Measurements from ENCODE around the gene SPATA33.
"Not testable (repeated sequence)": the region's sequence is repeated elsewhere in the genome, so short reads cannot be mapped to it uniquely, and the experiment has no call there.

Gene SPATA33

DNA sequence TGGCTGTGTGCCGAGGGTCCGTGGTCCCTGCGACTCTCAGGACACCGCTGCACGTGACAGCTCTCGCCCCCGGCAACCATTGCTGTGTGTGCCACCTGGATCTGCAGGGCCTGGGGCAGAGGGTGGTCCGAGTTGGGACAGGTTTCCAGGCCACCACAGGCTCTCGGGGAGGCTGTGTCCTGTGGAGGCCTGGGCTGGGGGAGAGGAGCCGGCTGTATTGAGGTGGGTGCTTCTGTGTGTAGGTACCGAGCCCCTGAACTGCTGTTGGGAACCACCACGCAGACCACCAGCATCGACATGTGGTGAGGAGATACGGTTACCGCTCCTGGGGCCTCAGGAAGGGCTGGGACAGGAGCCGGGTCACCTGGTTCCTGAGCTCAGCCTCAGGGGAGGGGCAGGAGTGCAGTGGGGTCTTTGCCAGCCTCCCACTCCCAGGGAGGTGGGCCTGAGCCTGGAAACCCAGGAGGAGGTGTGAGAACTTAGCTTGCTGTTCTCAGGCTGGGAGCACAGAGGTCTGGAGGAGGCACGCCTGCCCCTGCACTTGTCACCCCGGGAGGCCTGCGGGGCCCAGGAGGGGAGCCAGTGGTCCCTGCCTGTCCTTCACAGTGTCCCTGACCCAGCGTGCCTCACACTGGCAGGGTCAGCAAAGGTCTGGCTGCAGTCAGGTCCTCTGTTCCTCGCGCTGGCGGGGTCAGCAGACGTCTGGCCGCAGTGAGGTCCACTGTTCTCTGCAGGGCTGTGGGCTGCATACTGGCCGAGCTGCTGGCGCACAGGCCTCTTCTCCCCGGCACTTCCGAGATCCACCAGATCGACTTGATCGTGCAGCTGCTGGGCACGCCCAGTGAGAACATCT is 36.5 kb downstream of the SPATA33 start:
- DNase-seq (ENCODE audit: low read depth), result no peak

DNA sequence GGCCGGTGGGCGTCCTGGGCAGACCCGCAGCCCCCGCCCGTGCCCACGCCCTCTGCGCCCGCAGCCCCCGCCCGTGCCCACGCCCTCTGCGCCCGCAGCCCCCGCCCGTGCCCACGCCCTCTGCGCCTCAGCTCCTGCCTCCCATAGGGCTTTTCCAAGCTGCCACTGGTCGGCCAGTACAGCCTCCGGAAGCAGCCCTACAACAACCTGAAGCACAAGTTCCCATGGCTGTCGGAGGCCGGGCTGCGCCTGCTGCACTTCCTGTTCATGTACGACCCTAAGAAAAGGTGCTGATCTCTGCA is 37.1 kb downstream of the SPATA33 start:
- not testable (repeated sequence) for DNase-seq (ENCODE audit: low read depth)

DNA sequence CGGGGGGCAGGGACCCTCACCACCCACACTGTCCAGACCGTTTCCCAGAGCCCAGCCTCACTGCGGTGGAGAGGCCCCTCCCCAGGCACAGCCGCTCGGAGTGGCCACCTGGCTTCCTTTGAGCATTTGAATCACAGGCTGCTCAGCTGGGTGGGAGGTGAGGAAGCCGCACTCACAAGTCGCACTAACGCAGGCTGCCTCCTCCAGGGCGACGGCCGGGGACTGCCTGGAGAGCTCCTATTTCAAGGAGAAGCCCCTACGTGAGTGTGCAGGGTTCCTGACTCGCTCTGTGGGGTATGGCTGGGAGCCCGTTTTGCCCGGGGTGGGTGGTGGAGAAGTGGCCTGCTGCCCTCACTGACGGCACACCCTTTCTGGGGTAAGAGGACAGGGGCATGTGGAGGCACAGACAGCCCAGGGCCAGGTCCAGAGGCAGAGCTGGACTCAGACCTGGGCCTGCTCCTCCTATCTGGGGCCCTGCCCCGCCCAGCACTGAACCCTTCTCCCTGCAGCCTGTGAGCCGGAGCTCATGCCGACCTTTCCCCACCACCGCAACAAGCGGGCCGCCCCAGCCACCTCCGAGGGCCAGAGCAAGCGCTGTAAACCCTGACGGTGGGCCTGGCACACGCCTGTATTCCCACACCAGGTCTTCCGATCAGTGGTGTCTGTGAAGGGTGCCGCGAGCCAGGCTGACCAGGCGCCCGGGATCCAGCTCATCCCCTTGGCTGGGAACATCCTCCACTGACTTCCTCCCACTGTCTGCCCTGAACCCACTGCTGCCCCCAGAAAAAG is 37.6 kb downstream of the SPATA33 start:
- DNase-seq (ENCODE audit: low read depth), result no peak

DNA sequence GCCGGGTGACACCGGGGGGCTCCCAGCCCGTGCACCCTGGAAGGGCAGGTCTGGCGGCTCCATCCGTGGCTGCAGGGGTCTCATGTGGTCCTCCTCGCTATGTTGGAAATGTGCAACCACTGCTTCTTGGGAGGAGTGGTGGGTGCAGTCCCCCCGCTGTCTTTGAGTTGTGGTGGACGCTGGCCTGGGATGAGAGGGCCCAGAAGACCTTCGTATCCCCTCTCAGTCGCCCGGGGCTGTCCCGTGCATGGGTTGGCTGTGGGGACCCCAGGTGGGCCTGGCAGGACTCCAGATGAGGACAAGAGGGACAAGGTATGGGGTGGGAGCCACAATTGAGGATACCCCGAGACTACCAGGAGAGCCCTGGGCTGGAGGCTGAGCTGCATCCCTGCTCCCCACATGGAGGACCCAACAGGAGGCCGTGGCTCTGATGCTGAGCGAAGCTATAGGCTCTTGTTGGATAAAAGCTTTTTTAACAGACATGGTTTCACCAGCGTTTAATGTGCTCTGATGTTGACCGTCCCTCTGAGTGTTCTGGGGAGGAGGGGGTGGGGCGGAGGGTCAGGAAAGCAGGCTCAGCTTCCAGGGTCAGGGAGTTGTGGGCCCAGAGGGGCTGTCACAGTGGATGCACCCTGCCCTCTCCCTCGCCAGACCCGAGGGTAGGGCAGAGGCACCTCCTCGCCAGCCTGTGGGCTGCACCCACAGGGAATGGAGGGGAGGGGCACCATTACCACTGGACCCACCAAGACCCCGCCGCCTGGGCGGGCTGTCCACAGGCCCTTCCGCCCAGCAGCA is 38.4 kb downstream of the SPATA33 start:
- no peak for DNase-seq (ENCODE audit: low read depth)

DNA sequence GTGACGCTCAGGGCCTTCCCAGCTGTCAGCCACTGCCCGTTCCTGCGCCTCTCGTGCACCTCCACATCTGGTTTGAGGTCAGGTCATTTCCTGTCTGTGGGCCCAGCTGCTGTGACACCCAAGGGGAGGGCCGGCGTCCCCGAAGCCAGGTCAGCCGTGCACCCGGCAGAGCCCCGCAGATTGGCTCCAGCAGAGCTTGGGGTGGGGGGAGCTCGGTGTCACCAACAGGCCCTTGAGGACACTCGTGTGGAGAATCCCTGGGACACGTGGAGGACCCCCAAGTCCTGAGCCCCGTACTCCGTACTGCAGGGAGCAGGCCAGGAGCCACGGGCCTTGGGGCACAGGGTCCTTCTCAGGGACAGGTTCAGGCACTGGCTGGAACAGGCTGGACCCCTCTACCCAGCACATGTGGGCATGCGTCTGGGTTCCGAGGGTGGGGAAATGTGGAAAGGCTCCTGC is 39.1 kb downstream of the SPATA33 start:
- no peak for DNase-seq (ENCODE audit: low read depth)

DNA sequence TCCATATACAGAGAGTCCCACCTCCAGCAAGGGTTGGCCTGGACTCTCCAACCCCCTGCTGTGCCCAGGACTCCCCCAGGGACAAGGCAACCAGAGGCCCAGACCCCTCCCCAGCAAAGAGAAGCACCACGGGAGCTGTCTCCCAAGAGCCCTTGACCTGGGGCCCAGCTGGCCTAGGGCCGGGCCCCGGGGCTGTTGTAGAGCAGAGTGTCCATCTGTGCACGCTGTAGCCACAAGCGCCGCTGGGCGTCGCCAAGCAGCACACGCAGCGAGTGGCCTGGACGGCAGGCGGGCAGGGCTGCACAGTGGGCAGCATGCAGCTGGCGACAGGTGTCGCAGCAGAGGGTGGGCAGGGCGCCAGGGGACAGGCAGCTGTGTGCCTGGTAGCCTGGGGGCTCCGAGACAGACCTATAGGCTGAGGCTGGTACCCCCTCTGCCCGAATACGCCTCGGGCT is 39.6 kb downstream of the SPATA33 start:
- no peak for DNase-seq (ENCODE audit: low read depth)

DNA sequence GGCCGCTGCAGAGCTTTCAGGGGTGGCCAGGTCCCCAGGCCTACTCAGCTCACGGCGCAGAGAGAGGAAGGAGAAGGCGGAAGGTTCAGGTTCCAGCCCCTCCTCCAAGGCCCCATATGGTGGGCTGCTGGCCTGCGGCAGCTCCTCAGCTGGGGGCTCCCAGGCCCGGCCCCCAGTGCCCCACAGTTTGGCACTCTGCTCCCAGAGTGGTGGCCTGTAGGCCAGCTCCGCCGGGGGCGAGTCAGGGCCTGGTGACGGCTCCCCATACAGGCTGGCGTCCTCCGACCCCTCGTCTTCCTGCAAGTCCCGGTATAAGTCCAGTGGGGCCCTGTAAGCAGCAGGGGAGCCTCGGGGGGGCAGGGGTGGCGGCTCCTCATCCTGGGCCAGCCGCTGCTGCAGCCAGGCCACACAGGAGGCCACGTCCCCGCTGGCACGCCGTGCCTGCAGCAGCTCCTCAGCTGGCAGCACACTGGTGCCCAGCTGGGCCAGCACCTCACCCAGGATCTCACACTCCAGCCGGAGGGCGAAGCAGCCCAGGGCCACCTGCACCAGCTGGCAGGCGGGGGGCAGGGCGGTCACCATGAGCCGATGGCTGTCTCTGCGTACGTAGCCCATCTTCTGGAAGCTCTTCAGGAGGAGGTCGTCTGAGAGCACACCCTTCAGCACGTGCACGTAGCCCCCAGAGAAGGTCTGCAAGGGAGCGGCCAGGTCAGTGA is 40.1 kb downstream of the SPATA33 start:
- DNase-seq (ENCODE audit: low read depth), result no peak

DNA sequence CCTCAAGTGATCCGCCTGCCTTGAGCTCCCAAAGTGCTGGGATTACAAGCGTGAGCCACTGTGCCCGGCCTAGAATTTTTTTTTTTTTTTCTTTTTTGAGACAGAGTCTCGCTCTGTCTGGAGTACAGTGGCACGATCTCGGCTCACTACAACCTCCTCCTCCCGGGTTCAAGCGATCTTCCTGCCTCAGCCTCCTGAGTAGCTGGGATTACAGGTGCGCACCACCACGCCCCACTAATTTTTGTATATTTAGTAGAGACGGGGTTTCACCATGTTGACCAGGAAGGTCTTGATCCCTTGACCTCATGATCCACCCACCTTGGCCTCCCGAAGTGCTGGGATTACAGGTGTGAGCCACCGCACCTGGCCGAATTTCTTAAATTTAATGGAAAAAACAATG is 41.1 kb downstream of the SPATA33 start:
- not testable (repeated sequence) for DNase-seq (ENCODE audit: low read depth)

DNA sequence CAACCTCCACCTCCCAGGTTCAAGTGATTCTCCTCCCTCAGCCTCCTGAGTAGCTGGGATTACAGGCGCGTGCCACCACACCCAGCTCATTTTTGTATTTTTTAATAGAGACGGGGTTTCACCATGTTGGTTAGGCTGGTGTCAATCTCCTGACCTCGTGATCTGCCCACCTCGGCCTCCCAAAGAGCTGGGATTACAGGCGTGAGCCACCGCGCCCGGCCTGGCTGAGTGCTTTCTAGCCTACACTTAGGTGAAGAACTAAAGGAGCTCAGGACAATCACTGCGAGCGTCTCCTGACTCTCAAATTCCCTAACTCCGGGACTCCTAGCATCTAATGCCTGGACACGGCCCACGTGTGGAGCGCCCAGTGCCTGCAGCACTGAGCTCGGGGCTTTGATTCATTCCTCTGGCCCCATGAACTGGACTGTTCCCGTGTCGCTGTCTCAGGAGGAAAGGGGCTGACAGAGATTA is 42.0 kb downstream of the SPATA33 start:
- not testable (repeated sequence) for DNase-seq (ENCODE audit: low read depth)

DNA sequence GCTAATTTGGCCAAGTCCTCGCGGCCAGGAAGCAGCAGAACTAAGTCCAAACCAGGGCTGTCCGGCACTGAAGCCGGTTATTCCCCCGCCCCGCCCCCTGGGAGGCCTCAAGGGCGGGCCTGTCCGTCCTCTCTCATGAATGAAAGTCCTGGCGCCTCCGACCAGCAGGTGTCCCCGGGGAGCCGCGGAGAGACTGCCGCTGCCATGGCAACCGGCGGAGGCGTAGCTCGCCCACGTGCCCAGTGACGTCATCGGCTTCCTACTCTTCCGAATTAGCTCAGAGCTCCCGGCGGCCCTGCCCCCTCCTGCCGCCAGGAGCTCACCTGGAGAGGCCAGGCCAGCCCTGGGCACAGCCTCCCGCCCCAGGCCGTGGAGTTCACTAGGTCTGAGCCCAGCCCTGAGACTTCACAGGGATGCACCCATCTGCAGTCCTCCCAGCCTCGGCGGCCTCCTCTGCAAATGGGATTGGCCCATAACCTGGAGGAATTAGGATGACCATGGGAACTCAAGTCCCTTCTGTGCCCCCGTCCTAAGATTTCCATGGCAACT is 42.5 kb downstream of the SPATA33 start:
- DNase-seq (ENCODE audit: low read depth), result peak; percentile 97

DNA sequence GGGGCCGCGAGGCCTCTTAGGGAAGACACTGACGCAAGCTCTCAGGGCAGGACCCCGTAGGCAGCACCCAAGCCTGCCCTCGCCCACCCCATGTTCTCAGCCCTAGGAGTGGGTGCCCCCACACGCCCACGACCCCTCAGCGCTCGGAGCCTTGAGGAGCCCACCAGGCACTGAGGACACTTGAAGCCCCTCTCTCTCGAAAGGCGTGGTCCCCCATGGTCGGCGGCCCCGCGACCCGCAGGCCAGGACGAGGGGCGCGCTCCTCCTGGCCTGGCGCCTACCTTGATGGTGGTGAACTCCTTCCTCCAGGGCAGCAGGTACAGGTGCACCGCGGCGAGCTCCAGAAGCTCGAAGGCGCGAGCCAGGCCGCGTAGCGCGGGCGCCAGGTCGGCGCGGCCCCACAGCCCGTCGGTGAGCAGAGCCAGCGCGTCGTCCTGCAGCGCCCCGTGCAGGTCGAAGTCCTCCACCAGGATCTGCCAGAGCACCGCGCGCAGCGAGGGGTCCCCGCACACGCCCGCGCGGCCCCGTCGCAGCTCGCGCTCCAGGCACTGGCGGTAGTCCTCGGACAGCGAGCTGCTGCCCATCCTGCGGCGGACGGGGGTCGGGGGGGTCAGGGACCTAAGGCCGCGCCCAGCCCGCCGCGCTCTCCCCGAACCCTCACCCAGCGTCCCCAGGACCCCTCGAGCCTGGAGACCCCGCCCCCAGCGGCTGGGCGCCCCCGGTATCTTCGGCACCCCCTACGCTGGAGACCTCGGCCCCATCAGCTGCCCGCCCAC is 43.2 kb downstream of the SPATA33 start:
- no peak for DNase-seq (ENCODE audit: low read depth)

DNA sequence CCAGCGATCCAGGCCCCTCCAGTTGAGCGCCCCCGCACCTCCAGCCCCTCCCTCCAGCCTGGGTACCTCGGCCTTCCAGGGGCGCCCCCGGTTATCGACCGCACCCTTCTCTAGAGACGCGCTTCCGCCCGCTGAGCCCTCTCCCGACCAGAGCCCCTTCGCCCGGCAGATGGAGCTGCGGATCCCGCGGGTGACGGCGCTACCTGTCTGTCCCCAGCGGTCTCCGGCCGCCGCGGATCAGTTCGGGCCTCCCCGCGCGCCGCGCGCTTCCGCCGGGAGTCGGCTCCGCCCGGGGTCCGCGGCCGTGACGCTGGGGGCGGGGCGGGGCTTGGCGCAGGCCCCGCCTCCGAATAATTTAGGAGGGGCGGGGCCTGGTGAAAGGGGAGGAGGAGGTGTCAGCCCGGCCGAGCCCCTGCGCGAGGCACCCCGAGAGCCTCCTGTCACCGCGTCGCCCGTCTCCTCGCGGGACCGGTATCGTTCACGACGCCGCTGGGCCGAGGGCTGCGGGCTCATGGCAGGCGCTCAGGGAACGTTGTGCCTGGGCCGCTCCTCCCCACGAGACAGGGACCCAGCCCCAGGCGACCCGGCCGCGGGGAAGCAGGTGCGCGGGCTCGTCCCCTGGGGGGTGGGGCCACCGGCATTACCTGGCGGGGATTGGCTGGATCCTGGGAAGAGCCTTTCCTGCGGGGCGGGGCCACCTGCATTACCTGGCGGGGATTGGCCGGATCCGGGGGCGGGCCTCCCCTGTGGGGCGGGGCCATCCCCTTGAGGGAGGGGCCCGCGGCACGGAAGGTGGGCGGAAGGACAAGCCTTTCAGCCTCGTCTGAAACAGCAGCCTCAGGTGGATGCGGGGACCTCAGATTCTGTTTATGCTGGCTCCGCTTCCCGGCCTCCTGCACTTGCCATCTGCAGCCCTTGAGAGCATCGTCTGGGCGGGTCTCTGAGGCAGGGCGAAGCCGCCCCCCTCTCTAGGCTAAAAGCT is 44.1 kb downstream of the SPATA33 start, which contains the start of gene SPATA2L:
SPATA2L (minus strand) TSS at position 281 of the 982 bp plus-strand sequence. CDS start 473 bp downstream, outside the sequence.
- DNase-seq (ENCODE audit: low read depth), result peak; percentile 95

DNA sequence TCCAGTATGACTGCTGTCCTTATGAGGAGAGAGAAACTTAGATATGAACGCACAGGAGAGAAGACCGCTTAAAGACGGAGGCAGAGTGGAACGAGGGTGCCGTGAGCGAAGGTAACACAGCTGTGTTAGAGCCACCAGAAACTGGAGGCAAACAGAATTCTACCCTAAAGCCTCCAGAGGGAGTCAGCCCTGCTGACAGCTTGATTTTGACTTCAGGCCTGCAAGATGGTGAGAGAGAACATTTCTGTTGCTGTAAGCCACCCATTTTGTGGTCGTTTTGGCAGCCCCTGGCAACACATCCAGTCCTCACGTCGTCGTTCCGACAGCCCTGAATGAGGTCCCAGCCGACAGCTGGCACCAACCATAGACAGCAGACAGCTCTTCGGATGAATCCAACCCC is 46.6 kb downstream of the SPATA33 start:
- no peak for DNase-seq (ENCODE audit: low read depth)

DNA sequence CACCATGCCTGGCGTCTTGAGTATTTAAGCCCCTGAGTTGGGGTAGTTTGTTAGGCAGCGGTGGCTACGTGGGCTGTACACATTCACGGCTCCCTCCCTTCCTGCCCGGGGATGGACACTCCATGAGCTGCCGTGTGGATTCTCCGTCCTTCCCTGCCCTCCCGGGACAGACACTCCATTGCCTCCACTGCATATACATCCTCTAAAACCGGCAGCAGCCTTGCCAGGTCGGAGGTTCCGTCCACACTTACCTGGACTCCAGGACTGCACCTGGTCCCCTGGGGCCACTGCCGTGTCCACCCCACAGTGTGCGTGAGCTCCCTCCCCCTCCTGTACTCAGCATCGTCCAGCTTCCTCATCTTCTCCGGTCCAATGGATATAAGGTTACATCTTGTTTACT is 47.4 kb downstream of the SPATA33 start:
- no peak for DNase-seq (ENCODE audit: low read depth)

DNA sequence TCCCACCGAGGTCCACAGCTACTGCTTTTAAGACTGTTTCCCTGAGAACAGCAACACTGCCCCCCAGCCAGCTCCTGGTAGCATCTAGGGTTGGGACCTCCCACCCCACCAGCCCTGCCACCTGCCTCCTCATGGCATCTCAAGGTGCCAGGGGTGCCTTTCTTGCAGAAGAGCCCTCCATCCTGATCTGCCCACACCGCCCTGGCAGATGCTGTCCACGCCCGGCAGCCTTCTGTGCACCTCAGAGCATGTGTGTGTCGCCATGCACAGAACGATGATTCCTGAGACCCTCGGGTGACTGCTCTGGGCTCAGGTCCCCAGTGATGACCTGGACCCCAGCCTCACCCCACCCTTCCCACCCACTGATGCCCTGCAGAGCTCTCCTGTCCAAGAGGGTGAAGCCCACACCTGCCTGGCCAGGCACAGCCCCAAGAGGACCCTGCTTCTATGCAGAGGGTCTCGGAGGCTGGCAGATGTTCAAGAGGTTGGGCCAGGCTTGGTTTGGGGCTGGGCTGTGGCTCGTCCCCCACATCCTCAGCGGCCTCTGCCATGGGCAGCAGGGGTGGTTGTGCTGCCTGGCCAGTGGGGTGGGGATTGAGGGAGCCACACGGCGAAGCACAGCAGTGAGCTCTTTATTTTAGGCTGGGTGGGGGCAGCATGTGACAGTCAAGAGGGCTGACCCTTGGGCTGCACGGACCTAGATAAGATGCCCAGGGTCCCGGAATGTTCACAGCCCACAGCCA is 49.1 kb downstream of the SPATA33 start:
- no peak for DNase-seq (ENCODE audit: low read depth)

DNA sequence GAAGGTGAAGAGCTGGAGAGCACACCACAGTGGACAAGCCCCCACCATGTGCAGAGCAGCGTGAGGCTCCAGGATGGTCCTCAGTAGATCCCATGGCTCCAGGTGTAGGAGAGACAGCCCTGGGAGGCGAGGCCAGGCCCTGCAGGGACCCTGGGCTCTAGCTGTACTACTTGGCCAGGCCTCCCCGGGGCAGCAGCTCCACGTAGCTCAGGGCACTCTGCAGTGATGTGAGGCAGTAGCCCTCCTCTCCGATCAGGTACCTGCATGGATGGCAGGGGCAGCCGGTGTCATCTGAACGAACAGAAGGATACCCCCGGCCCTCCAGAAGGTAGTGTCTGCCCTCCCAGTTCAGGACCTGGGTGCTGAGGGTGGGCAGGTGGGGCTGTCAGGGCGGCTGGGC is 50.1 kb downstream of the SPATA33 start:
- no peak for DNase-seq (ENCODE audit: low read depth)

DNA sequence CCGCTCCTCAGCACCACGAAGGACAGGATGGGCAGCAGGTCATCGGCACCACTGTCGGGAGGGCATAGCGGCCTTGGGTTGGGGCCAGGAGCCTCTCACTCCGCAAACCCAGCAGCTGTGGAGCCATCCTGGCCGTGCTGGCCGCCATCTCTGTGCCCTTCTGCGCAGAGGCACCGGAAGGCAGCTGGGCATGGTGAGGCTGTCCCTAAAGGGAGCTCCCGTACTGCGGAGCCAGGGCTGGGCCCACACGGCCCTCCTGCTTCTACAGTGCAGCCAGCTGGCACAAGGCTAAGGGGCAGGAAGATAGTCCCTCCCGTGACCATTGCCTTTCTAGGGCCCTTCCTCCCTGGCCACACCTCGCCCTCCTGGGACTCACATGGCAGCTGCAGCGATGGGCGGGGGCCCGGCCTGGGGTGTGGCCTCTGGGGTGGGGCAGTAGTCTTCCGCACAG is 50.9 kb downstream of the SPATA33 start:
- no peak for DNase-seq (ENCODE audit: low read depth)

DNA sequence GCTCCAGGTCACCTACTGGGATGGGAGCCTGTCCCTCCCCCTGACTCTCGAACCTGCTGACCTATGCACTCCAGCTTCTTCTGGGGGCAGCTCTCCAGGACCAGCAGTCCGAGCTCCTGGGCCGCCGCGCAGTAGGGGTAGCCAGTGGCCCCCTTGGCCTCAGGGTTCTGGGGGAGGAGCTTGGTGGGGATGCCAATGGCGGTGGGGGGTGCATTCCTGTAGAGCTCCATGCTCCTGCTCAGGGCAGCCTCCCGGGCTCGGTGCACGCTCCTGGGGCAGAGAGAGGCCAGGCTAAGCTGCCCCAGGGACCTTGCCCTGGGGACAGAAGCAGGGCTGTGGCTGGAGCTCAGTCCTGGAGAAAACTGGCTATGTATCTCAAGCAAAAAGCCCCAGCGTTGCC is 51.5 kb downstream of the SPATA33 start:
- DNase-seq (ENCODE audit: low read depth), result no peak

All from stimulated activated CD8-positive, alpha-beta memory T cell treated with anti-CD3 and anti-CD28 coated beads, Interleukin-12 subunit alpha, Interleukin-12 subunit beta, amount 100 ng/mL, for 1 hour (primary cell).